ENCODE results near the gene BPIFA3.

The BPIFA3 gene

DNA sequence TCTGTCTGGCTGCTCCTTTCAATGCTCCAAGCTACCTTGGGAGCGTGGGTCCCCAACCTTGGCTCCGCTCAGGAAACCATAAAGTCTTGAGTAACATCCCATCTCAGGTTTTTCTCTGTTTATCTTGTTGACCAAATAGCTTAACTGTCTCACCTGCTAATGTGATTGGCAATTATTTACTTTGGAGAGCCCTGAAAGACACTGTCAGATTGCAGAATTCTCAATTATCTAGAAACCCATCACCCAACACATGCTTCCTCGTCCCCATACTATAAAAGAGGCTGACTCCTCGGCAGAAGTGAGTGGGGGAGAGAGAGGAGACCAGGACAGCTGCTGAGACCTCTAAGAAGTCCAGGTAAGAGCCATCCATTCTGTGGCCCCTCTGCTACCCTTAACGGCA is 18.5 kb downstream of the BPIFA3 start, which contains the start of gene BPIFA1:
TSS of gene BPIFA1 (plus strand) at position 301 of the 400 bp plus-strand sequence. CDS start 1,716 bp downstream, outside the sequence.
- Histone ChIP-seq H3K27me3 (no peaks in the 10 kb centered on the region), H4K20me1 (no peaks in the 10 kb centered on the region), H3K4me2 (no peak within 1 kb of the TSS), H3K4me1 (peaks cover 0 to 38% (median 29%) of the 10 kb centered on the region in 10 experiments; a peak in 16 of 20 replicates), H3K27ac (no peak within 1 kb of the TSS), H3K9ac (no peak within 1 kb of the TSS), H3K4me3 (no peak within 1 kb of the TSS), H3K9me3 (replicated peaks in 1 of 11) (no peaks in the 10 kb centered on the region), H3K36me3 (no peaks in the 10 kb centered on the region)
- TF ChIP-seq Cebpa-rat (IDR thresholded peaks at IDR 0.05): no peak

DNA sequence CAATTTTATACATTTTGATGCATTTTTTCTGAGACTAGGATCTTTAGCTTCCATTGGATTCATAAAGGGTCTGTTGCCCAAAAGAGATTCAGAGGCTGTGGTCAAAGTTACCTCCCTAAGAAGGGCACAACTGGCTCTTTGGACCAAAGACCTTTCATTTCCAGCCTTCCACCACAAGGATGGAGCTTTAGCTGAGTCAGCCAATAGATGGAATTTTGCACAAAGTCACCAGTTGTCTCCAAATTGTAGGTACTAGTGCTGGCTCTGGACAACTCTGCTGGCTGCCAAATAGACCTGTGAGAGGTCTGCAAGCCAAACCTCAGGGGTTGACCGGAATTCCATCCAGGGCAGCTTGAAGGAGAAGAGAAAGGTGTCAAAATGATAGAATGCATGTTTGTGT is 19.2 kb downstream of the BPIFA3 start:
- no peaks in the 10 kb centered on the region for H4K20me1 ChIP-seq
- no peak overlapping the region for H3K27ac ChIP-seq
- no peak overlapping the region for H3K9ac ChIP-seq
- H3K27me3 ChIP-seq: no peaks in the 10 kb centered on the region
- TF ChIP-seq Cebpa-rat (IDR thresholded peaks at IDR 0.05): no peak
- H3K36me3 ChIP-seq: no peaks in the 10 kb centered on the region
- H3K4me3 ChIP-seq: no peak overlapping the region
- H3K9me3 ChIP-seq (replicated peaks in 1 of 11): no peaks in the 10 kb centered on the region
- H3K4me1 ChIP-seq: peaks cover 0 to 32% (median 23%) of the 10 kb centered on the region in 10 experiments; a peak in 14 of 20 replicates
- no peak overlapping the region for H3K4me2 ChIP-seq

DNA sequence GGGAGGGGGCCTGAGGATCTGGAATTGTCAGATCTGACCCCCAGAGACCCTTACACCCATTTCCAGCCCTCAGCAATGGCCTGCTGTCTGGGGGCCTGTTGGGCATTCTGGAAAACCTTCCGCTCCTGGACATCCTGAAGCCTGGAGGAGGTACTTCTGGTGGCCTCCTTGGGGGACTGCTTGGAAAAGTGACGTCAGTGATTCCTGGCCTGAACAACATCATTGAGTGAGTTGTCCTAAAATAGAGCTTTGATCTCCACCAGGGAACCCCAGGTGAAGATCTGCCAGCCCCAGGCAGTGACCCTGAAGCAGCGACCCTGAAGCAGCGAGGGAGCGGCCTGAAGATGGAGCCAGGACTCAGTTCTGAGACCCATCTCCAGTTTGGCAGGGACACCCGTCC is 20.8 kb downstream of the BPIFA3 start:
- Histone ChIP-seq H3K4me2 (no peak overlapping the region), H3K4me1 (peaks cover 0 to 15% (median 11%) of the 10 kb centered on the region in 10 experiments; a peak in 14 of 20 replicates), H3K27ac (no peak overlapping the region), H3K27me3 (no peaks in the 10 kb centered on the region), H3K9ac (no peak overlapping the region), H3K9me3 (replicated peaks in 1 of 11) (no peaks in the 10 kb centered on the region), H4K20me1 (no peaks in the 10 kb centered on the region), H3K36me3 (no peaks in the 10 kb centered on the region), H3K4me3 (no peak overlapping the region)
- TF ChIP-seq Cebpa-rat (IDR thresholded peaks at IDR 0.05): no peak

DNA sequence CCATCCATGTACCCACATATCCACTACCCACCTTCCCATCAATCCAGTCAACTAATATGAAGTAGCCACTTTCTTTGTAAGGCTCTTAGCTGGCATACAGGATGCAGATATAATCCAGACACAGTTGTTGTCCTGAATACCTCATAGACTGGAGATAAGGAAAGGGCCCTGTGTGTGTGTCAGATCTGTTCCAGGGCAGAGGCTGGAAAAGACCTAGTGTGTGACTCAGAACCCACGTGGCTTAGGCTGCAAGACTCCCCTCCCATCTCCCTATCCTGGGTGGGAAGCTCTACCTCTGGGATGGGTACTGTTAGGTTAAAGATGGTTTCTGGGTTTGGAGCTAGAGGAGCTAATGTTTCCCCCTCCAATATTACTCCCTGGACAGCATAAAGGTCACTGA is 22.3 kb downstream of the BPIFA3 start:
- Histone ChIP-seq H4K20me1 (no peaks in the 10 kb centered on the region), H3K36me3 (no peaks in the 10 kb centered on the region), H3K27me3 (no peaks in the 10 kb centered on the region), H3K4me2 (no peak overlapping the region), H3K9ac (no peak overlapping the region), H3K4me3 (no peak overlapping the region), H3K4me1 (peaks cover 0 to 1% (median 0%) of the 10 kb centered on the region in 10 experiments; a peak in 3 of 20 replicates), H3K9me3 (replicated peaks in 1 of 11) (no peaks in the 10 kb centered on the region), H3K27ac (no peak overlapping the region)
- TF ChIP-seq Cebpa-rat (IDR thresholded peaks at IDR 0.05): no peak

DNA sequence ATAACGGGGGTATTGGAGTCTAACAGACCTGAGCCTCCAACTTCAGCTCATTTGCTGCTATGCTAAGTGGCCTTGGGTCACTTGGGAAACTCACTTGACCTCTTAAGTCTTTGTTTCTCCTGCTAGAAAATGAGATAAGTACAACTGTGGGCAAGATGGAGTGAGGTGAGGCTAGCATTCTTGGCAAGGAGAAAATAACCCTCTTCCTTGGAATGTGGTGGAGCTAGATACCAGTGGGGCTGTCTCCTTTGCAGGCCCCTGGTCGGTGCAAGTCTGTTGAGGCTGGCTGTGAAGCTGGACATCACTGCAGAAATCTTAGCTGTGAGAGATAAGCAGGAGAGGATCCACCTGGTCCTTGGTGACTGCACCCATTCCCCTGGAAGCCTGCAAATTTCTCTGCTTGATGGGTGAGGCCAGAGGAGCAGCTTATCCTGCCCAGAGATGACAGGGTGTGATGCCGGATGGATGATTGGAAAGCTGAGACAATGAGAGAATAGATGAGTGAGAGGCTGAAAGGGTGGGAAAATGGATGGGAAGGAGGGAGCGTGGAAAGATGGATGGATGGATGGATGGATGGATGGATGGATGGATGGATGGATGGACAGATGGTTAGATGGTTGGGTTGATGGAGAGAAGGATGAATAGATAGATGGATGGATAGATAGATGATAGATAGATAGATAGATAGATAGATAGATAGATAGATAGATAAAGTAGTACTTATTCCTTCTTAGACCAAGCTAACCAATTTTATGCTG is 23.0 kb downstream of the BPIFA3 start:
- Histone ChIP-seq H3K4me3 (no peak overlapping the region), H4K20me1 (no peaks in the 10 kb centered on the region), H3K36me3 (no peaks in the 10 kb centered on the region), H3K9ac (no peak overlapping the region), H3K4me2 (no peak overlapping the region), H3K4me1 (no peaks in the 10 kb centered on the region), H3K27ac (no peak overlapping the region), H3K9me3 (replicated peaks in 1 of 11) (no peaks in the 10 kb centered on the region), H3K27me3 (no peaks in the 10 kb centered on the region)
- no peak for TF ChIP-seq Cebpa-rat (IDR thresholded peaks at IDR 0.05)

DNA sequence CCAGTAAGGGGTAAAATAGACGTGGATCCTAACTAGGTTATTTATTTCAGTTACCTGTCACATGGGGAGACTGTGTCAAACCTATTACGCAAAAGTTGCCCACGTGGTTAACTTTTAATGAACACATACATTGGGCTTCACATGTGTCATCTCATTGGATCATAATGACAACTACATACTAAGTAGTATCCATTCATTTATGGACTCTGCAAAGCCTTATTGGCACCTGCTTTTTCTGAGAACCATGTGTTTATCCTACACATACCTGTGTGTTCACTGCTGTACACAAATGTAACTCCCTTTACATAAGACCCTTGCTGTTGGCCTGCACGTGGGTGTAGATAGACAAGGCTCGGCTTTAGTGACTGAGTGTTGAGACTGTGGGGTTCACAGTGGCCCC is 23.8 kb downstream of the BPIFA3 start:
- Histone ChIP-seq H3K4me1 (no peaks in the 10 kb centered on the region), H3K9me3 (replicated peaks in 1 of 11) (no peaks in the 10 kb centered on the region), H3K4me3 (no peak overlapping the region), H4K20me1 (no peaks in the 10 kb centered on the region), H3K27ac (no peak overlapping the region), H3K4me2 (no peak overlapping the region), H3K9ac (no peak overlapping the region), H3K36me3 (no peaks in the 10 kb centered on the region), H3K27me3 (no peaks in the 10 kb centered on the region)
- TF ChIP-seq Cebpa-rat (IDR thresholded peaks at IDR 0.05): no peak

DNA sequence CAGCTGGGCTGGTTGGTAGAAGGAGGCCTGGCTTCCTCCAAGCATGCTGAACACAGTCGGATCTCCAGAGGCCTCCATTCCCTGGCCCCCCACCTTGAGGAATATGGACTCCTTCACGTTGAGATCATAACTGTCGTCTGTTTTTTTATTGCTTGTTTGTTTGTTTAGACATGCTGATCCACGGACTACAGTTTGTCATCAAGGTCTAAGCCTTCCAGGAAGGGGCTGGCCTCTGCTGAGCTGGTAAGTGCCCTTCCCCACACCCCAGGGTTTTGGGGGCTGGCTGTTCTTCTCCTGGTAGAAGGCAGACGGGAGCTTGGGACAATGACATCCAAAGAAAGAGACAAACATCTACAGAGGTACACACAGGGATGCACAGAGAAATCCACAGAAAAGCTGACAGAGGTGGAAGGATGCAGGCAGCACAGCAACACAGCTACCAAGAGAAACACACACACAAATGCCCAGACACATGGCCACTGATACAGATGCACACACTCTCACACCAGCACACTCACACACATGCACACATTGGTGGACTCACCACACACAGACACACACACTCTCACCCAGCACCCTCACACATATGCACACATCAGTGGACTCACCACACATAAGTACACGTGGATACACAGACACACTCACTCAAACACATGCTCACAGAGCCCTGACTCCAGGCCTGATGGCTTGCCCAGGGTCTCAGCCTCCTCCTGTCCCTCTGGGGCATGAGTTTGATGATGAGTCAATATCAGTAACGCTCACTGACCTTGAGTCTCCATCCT is 25.4 kb downstream of the BPIFA3 start:
- Histone ChIP-seq H3K36me3 (no peaks in the 10 kb centered on the region), H3K27me3 (no peaks in the 10 kb centered on the region), H3K9ac (no peak overlapping the region), H3K9me3 (replicated peaks in 1 of 11) (no peaks in the 10 kb centered on the region), H3K27ac (no peak overlapping the region), H3K4me2 (no peak overlapping the region), H3K4me3 (no peak overlapping the region), H4K20me1 (no peaks in the 10 kb centered on the region), H3K4me1 (peaks cover 0 to 3% (median 0%) of the 10 kb centered on the region in 10 experiments; a peak in 1 of 20 replicates)
- no peak for TF ChIP-seq Cebpa-rat (IDR thresholded peaks at IDR 0.05)

DNA sequence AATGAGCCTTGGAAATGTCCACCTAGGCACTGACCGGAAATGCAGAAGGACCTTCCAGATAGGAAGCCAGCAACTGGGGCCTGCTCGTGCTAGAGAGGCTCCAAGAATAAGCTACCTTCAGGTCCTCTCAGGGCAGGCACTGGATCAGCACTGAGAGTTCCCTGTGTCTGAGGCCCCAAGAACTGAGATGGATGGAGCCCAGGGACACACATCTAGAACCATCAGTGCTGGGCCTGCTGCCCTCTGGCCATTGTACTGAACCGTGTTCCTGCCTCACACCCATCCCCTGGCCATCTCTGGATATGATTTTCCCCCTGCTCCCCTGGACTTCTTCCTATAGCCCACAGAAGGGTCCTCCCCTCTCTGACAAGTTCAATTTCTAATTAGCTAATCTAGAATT is 28.9 kb downstream of the BPIFA3 start:
- Histone ChIP-seq H3K36me3 (no peaks in the 10 kb centered on the region), H3K9ac (no peak overlapping the region), H4K20me1 (no peaks in the 10 kb centered on the region), H3K27me3 (no peaks in the 10 kb centered on the region), H3K27ac (no peak overlapping the region), H3K9me3 (replicated peaks in 1 of 11) (no peaks in the 10 kb centered on the region), H3K4me1 (peaks cover 0 to 13% (median 9%) of the 10 kb centered on the region in 10 experiments; a peak in 14 of 20 replicates), H3K4me3 (no peak overlapping the region), H3K4me2 (peak overlapping the region in 1 of 11 experiments; percentile 19; a peak in 1 of 22 replicates)
- no peak for TF ChIP-seq Cebpa-rat (IDR thresholded peaks at IDR 0.05)

DNA sequence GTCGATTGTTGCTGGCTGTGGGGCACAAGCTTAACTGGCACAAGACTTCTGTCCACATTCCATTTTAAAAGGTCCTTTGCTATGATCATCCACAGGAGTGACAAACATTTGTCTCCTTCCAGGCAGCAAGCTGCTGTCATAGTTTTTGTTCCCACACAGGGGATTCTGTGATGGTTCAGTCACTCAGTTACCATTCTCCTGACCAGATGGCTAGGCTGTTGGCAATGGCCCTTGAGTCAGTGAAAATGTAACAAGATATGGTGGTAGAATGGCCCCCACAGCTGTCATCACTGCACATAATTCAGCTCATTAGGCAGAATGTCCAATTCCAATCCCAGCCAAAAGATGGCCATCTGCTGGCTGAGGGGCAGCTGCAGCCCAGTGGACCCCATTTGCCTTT is 32.3 kb downstream of the BPIFA3 start:
- Histone ChIP-seq H3K27me3 (no peaks in the 10 kb centered on the region), H3K4me2 (no peak overlapping the region), H3K9me3 (replicated peaks in 1 of 11) (no peaks in the 10 kb centered on the region), H3K4me1 (peaks cover 2 to 16% (median 10%) of the 10 kb centered on the region in 10 experiments), H3K4me3 (no peak overlapping the region), H3K9ac (no peak overlapping the region), H3K27ac (no peak overlapping the region), H4K20me1 (no peaks in the 10 kb centered on the region), H3K36me3 (no peaks in the 10 kb centered on the region)
- no peak for TF ChIP-seq Cebpa-rat (IDR thresholded peaks at IDR 0.05)
